Raji (cell line): ENCODE data around the gene CALML5.

Source experiments
- POLR2A ChIP-seq: IDR thresholded peaks from 2 replicates; pipeline ENCODE4 v1.6.1; 2011; ENCODE audit warnings: low read depth, low read length, control low read depth; ENCODE audit not compliant: insufficient read depth

Gene CALML5

GRCh38 chr10:5526691-5527331 is 27.4 kb upstream of the CALML5 start:
- no peak for TF ChIP-seq POLR2A

GRCh38 chr10:5525561-5526341 is 26.4 kb upstream of the CALML5 start:
- no peak for TF ChIP-seq POLR2A

- no peak for TF ChIP-seq POLR2A
Measured at GRCh38 chr10:5524641-5525560, 25.5 kb upstream of the CALML5 start, which contains the start of gene CALML3. TSS of gene CALML3 (plus strand) at chr10:5524961. CDS start at chr10:5525086, 125 bp downstream.

GRCh38 chr10:5523796-5524574 is 24.6 kb upstream of the CALML5 start:
- TF ChIP-seq POLR2A = no peak

GRCh38 chr10:5522913-5523560 is 23.7 kb upstream of the CALML5 start:
- TF ChIP-seq POLR2A = no peak

- TF ChIP-seq POLR2A = no peak
Measured at GRCh38 chr10:5519054-5519453, 19.7 kb upstream of the CALML5 start.

GRCh38 chr10:5518143-5518542 is 18.8 kb upstream of the CALML5 start:
- TF ChIP-seq POLR2A = no peak

GRCh38 chr10:5517546-5517945 is 18.2 kb upstream of the CALML5 start:
- TF ChIP-seq POLR2A = no peak

- TF ChIP-seq POLR2A = no peak
Measured at GRCh38 chr10:5515948-5516761, 16.8 kb upstream of the CALML5 start.

GRCh38 chr10:5514226-5514850 is 15.0 kb upstream of the CALML5 start:
- no peak for TF ChIP-seq POLR2A

GRCh38 chr10:5512881-5513612 is 13.7 kb upstream of the CALML5 start:
- no peak for TF ChIP-seq POLR2A

- no peak for TF ChIP-seq POLR2A
Measured at GRCh38 chr10:5512331-5512730, 13.0 kb upstream of the CALML5 start.

GRCh38 chr10:5511885-5512280 is 12.5 kb upstream of the CALML5 start:
- no peak for TF ChIP-seq POLR2A
